Peyer's patch (tissue), 4 donors: ENCODE data around the gene IL31RA. TPM values are rescaled to one million over a fixed set of nuclear protein-coding genes. Genes with fewer than 3 reads are reported as not detected.

Experiments used
- DNase-seq, 3 donors: peaks; one replicate each; pipeline ENCODE4 v3.0.0-alpha.2; 2017 to 2019
- H3K27ac ChIP-seq, 4 donors: fragments of 200-600 bp; sonication (generic); one replicate each; pipeline ENCODE4 v1.5.1; 2016 to 2019
- H3K27me3 ChIP-seq, 2 donors: fragments of 200-600 bp; sonication (generic); one replicate each; pipeline ENCODE4 v1.5.1; 2019
- H3K36me3 ChIP-seq, 3 donors: fragments of 200-600 bp; sonication (generic); one replicate each; pipeline ENCODE4 v1.5.1; 2016 to 2019
- H3K4me1 ChIP-seq, 4 donors: fragments of 200-600 bp; sonication (generic); one replicate each; pipeline ENCODE4 v1.5.1; 2016 to 2019
- H3K4me3 ChIP-seq, 4 donors: fragments of 200-600 bp; sonication (generic); 1 replicate in 3 of 4; 2 replicates in 1 of 4; pipeline ENCODE4 v1.5.1; 2016 to 2019; ENCODE audit warnings: mild to moderate bottlenecking in 1 of 4
- H3K9me3 ChIP-seq, 4 donors: fragments of 200-600 bp; sonication (generic); one replicate each; pipeline ENCODE4 v1.5.1; 2016 to 2019; ENCODE audit warnings: mild to moderate bottlenecking in 1 of 4
- CTCF ChIP-seq, 6 experiments: fragments of 450-650 bp in 4 of 6; fragments of 200-600 bp in 2 of 6; sonication (generic) in 1 of 6; IDR thresholded peaks; one replicate each; pipeline ENCODE4 v1.5.1; 2017 to 2019; ENCODE audit warnings: antibody characterized with exemption in 6 of 6, mild to moderate bottlenecking in 3 of 6, moderate library complexity in 1 of 6
- POLR2A ChIP-seq, 2 donors: fragments of 450-650 bp; IDR thresholded peaks; one replicate each; pipeline ENCODE4 v1.5.1; 2017; ENCODE audit warnings: antibody characterized with exemption in 2 of 2, mild to moderate bottlenecking in 2 of 2, moderate library complexity in 2 of 2
- total RNA-seq, 4 donors: library from RNA; depleted of rRNA; stranded (reverse); fragments of >200 nt; gene quantifications; one replicate each; pipeline ENCODE4 v1.1.0, GENCODE V29; 2016

IL31RA gene
- total RNA-seq, 4 donors from 2014 or later, result not detected

- DNase-seq, result no peak
- peak overlapping the region in 2 of 4 donors; percentile 27 to 32 for H3K4me3 ChIP-seq
- H3K27ac ChIP-seq, result no peak overlapping the region
- H3K27me3 ChIP-seq, result peaks cover 0 to 4% of the 10 kb centered on the region in 2 donors
- no peak for TF ChIP-seq POLR2A (IDR thresholded peaks at IDR 0.05)
- no peak for TF ChIP-seq CTCF (IDR thresholded peaks at IDR 0.05)
- no peaks in the 10 kb centered on the region for H3K9me3 ChIP-seq
- peaks cover 0 to 6% (median 0%) of the 10 kb centered on the region in 4 donors for H3K4me1 ChIP-seq
- H3K36me3 ChIP-seq, result no peaks in the 10 kb centered on the region
Observed at GRCh38 chr5:55821731-55822512, 29.2 kb upstream of the IL31RA start.

DNA sequence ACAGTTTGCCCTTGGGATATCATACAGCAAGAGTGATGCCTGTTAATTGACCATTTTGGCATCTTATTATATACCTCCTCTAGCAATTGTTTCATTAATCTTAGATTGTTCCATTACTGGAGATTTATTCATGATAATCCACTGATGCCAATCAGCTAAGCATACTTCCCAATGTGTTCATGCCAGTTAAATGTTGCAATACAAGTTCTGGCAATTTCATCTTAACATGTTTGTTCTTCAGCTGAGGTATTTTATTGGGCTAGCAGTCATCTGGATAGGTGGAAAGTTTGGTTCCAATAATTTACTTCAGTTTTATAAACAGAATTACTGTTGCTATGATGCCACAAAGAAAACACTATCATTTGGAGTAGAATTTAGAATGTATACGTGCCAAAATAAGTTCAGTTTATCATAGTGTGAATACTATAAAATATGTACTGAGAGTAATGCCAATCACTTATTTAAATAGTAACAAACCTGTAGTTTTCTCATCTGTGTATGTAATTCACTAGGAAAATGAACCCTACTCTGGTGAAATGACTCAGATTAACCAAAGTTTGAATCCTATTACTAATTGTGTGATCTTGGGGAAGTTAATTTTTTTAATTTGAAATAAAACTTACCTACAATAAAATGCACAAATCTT, 27.9 kb upstream of the IL31RA start:
- DNase-seq, result no peak
- Histone ChIP-seq H3K9me3 (no peaks in the 10 kb centered on the region), H3K27ac (no peak overlapping the region), H3K4me3 (no peak overlapping the region), H3K27me3 (peaks cover 0 to 4% of the 10 kb centered on the region in 2 donors), H3K4me1 (peaks cover 0 to 6% (median 0%) of the 10 kb centered on the region in 4 donors), H3K36me3 (no peaks in the 10 kb centered on the region)
- TF ChIP-seq POLR2A (IDR thresholded peaks at IDR 0.05), result no peak
- no peak for TF ChIP-seq CTCF (IDR thresholded peaks at IDR 0.05)

- no peaks in the 10 kb centered on the region for H3K36me3 ChIP-seq
- H3K27ac ChIP-seq, result no peak overlapping the region
- H3K27me3 ChIP-seq, result no peaks in the 10 kb centered on the region
- H3K4me3 ChIP-seq, result no peak overlapping the region
- TF ChIP-seq CTCF (IDR thresholded peaks at IDR 0.05), result no peak
- TF ChIP-seq POLR2A (IDR thresholded peaks at IDR 0.05), result no peak
- no peak for DNase-seq
- no peaks in the 10 kb centered on the region for H3K4me1 ChIP-seq
- H3K9me3 ChIP-seq, result no peaks in the 10 kb centered on the region
Observed at GRCh38 chr5:55829956-55830355, 21.2 kb upstream of the IL31RA start.

GRCh38 chr5:55832446-55832845, 18.7 kb upstream of the IL31RA start:
- no peak for DNase-seq
- H3K27ac ChIP-seq, result no peak overlapping the region
- no peaks in the 10 kb centered on the region for H3K36me3 ChIP-seq

GRCh38 chr5:55836191-55836590, 15.0 kb upstream of the IL31RA start:
- no peaks in the 10 kb centered on the region for H3K27me3 ChIP-seq
- H3K9me3 ChIP-seq, result no peaks in the 10 kb centered on the region
- H3K36me3 ChIP-seq, result no peaks in the 10 kb centered on the region
- no peak for DNase-seq
- TF ChIP-seq POLR2A (IDR thresholded peaks at IDR 0.05), result no peak
- no peak for TF ChIP-seq CTCF (IDR thresholded peaks at IDR 0.05)
- no peaks in the 10 kb centered on the region for H3K4me1 ChIP-seq
- no peak overlapping the region for H3K27ac ChIP-seq
- H3K4me3 ChIP-seq, result no peak overlapping the region

More at GRCh38 chr5:55832446-55832845, 18.7 kb upstream of the IL31RA start:
- Histone ChIP-seq H3K27me3 (no peaks in the 10 kb centered on the region), H3K4me3 (no peak overlapping the region), H3K4me1 (no peaks in the 10 kb centered on the region), H3K9me3 (no peaks in the 10 kb centered on the region)
- TF ChIP-seq POLR2A (IDR thresholded peaks at IDR 0.05) (no peak), CTCF (IDR thresholded peaks at IDR 0.05) (no peak)
